Epithelial cell of proximal tubule (primary cell): ENCODE data around the gene USP13. TPM values are rescaled to one million over a fixed set of nuclear protein-coding genes. Genes with fewer than 3 reads are reported as not detected.

ENCODE experiments used
- DNase-seq: peaks from one replicate; pipeline ENCODE4 v3.0.0-alpha.2; 2011; ENCODE audit warnings: low read depth
- H3K4me3 ChIP-seq: 2 replicates; pipeline ENCODE4 v1.5.1; 2011; ENCODE audit warnings: low read depth, mild to moderate bottlenecking, low read length
- total RNA-seq: library from RNA; depleted of rRNA; stranded (reverse); fragments of >200 nt; gene quantifications from 2 replicates; pipeline ENCODE4 v1.2.3, GENCODE V29; 2015
- TF ChIP-seq, protein P1 (sequence below): conservative IDR thresholded peaks from 2 replicates; pipeline ENCODE4 v1.5.1; 2012; ENCODE audit warnings: low read depth, mild to moderate bottlenecking, low read length

The USP13 gene
- total RNA-seq, 1 donor from 2014 or later: 10.3 TPM

- H3K4me3 ChIP-seq: no peak overlapping the region
- TF ChIP-seq, protein P1, sequence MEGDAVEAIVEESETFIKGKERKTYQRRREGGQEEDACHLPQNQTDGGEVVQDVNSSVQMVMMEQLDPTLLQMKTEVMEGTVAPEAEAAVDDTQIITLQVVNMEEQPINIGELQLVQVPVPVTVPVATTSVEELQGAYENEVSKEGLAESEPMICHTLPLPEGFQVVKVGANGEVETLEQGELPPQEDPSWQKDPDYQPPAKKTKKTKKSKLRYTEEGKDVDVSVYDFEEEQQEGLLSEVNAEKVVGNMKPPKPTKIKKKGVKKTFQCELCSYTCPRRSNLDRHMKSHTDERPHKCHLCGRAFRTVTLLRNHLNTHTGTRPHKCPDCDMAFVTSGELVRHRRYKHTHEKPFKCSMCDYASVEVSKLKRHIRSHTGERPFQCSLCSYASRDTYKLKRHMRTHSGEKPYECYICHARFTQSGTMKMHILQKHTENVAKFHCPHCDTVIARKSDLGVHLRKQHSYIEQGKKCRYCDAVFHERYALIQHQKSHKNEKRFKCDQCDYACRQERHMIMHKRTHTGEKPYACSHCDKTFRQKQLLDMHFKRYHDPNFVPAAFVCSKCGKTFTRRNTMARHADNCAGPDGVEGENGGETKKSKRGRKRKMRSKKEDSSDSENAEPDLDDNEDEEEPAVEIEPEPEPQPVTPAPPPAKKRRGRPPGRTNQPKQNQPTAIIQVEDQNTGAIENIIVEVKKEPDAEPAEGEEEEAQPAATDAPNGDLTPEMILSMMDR: no peak
- no peak for DNase-seq
These were observed 53.4 kb downstream of the USP13 start for GRCh38 chr3:179706233-179706632.

DNA sequence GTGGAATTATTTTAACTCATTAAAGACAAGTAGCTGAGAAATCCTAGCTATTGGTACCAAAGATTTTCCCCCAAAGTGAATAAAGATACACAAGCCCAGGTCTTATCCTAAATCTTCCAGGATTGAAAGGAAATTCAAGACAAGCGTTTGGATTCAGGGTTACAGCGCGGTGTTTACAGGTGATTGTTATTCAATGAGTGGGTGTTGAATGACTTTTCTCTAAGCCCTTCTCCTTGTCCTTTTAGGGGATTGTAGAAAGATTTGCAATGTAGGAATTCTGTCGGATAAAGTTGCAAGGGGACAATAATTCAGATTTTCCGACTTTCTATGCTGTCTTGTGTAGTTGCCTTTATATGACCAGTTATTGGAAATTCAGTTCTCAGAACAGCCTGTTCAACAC lies 57.2 kb downstream of the USP13 start:
- H3K4me3 ChIP-seq: no peak overlapping the region
- DNase-seq: no peak
- TF ChIP-seq, protein P1: no peak

DNA sequence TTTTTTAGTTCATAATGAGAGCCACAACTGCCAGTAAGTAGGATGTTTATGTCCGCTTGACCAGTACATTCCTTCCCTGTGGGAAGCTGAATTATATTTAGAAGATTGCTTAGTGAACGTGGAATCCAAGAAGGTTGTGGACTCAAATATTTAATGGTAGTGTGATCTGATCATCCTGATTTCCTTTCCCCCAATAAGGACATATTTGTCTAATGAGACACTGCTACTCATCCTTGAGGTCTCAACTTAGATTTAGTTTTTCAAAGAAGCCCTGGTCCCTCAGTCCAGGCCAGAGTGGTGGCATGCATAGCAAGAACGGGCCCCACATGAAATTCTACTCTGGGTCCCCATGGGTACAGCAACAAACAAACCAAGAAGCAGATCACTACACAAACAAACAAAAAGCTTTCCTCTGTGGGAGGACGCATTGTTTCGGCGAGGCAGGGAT lies 60.8 kb downstream of the USP13 start:
- no peak overlapping the region for H3K4me3 ChIP-seq
- TF ChIP-seq, protein P1: no peak
- no peak for DNase-seq

DNA sequence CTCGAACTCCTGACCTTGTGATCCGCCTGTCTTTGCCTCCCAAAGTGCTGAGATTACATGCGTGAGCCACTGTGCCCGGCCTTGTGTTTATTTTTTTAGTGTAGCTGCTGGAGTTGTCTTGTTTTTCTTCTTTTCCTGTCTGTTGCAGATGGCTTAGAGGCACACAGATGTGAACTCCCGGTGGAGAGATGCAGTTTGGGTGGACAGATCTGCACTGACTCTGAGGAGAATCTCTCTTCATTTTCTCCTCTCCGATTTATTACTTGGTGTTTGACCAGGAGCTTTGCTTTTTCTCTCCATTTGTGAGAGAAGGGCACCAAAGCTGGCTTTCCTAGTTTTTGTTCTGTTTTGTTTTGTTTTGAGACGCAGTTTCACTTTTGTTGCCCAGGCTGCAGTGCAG lies 62.7 kb downstream of the USP13 start:
- no peak for DNase-seq
- H3K4me3 ChIP-seq: no peak overlapping the region
- TF ChIP-seq, protein P1: no peak

DNA sequence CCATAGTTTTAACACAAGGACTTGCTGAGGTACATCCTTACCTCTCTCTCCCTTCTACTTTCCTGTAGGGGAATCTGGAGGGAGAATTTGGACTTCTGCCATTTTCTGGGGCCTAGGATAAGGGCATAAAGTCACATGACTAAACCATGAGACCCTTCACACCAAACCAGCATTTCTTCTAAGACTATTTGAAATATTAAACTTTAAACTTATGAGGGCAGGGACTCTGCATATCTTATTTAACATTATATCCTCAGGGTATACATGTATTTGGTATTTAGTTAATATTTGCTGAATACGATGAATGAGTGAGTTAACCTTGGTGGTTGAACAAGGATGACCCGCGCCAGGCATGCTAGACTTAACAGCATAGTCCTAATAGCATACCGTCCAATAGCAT lies 63.4 kb downstream of the USP13 start:
- no peak overlapping the region for H3K4me3 ChIP-seq
- DNase-seq: peak; percentile 26
- TF ChIP-seq, protein P1: no peak

GRCh38 chr3:179716811-179717210 lies 64.0 kb downstream of the USP13 start:
- TF ChIP-seq, protein P1: no peak
- H3K4me3 ChIP-seq: no peak overlapping the region
- peak; percentile 59 for DNase-seq

- H3K4me3 ChIP-seq: no peak overlapping the region
- TF ChIP-seq, protein P1: no peak
- no peak for DNase-seq
These were observed 64.4 kb downstream of the USP13 start for GRCh38 chr3:179717219-179717618.
